HG03159 (cell line): ENCODE data around the gene ZNF644.
"Not testable (repeated sequence)": the region's sequence is repeated elsewhere in the genome, so short reads cannot be mapped to it uniquely, and the experiment has no call there.

Source experiments
- ATAC-seq: cut with Tn5 transposase; IDR thresholded peaks from one replicate; pipeline ENCODE4 v1.9.1; 2021; ENCODE audit warnings: mild to moderate bottlenecking, moderate library complexity; ENCODE audit not compliant: unreplicated experiment

The ZNF644 gene

DNA sequence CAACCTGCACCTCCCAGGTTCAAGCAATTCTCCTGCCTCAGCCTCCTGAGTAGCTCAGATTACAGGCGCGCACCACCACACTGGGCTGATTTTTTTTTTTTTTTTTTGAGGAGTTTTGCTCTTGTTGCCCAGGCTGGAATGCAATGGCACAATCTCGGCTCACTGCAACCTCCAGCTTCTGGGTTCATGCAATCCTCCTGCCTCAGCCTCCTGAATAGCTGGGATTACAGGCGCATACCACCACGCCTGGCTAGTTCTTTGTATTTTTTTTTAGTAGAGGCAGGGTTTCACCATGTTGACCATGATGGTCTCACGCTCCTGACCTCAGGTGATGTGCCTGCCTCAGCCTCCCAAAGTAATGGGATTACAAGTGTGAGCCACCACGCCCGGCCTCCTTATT lies 93.6 kb downstream of the ZNF644 start:
- not testable (repeated sequence) for ATAC-seq

- not testable (repeated sequence) for ATAC-seq
Measured at GRCh38 chr1:90927674-90928073, 94.2 kb downstream of the ZNF644 start.

- no peak for ATAC-seq
Measured at GRCh38 chr1:90926971-90927370, 94.9 kb downstream of the ZNF644 start.

DNA sequence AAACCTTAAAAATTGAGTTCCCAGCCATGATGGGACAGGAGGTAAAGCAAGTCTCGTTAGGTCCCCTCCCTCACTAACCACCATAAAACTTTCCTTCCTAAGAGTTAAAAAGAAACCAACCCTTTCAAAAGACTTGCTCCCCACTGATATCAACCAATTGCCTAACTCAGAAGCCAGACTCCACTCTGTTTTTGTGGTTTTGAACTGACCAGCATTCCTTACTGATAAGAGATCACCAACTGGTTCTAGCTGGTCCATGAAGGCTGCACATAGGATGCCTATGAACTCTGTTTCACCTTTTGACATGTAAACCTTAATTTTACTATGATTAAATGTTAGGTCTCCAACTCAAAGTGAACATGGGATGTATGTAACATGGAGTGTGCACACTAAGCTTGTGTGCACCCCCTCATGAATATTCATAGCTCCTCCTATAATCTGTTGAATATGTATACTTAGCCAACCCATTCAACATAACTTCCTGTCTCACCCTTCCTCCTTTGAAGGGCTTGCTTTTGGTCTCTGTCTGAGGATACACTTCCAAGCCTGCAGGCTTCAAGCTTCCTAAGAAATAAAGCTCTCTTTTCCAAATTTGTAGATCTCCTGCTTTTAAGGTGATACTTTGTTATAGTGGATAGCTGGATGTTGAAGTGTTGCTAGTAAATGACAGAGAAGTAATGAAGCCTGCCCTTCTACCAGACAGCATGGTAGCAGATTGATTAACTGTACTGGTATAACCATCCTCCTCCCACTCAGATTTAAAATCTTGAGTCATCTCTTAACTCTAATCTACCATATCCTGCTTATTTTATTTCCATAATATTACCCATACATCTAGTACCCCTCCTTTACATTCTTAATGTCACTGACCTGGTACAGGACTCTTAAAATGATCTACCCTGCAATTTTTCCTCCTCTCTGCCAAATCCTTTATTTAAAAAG lies 95.6 kb downstream of the ZNF644 start:
- no peak for ATAC-seq

- no peak for ATAC-seq
Measured at GRCh38 chr1:90924982-90925381, 96.9 kb downstream of the ZNF644 start.

GRCh38 chr1:90922996-90923395 lies 98.8 kb downstream of the ZNF644 start:
- no peak for ATAC-seq

GRCh38 chr1:90922202-90922601 lies 99.6 kb downstream of the ZNF644 start:
- no peak for ATAC-seq

DNA sequence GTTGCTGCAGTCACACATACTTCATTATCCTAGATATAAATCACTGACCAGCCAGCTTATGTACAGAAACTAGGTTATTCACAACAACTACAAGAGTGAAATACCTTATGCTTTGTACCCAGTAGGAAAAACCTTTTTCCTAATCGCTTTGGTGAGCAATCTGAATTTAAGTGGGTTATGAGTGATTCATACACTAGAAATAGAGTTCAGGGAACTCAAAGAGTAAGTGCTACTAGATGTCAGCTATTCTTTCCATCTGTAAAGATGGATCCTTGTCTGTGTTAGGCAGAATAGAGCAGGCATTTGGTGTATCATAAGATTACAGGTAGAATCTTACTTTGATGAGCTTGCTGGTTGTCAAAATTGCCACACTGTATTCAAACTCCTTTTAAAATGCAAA lies 101.9 kb downstream of the ZNF644 start:
- no peak for ATAC-seq

DNA sequence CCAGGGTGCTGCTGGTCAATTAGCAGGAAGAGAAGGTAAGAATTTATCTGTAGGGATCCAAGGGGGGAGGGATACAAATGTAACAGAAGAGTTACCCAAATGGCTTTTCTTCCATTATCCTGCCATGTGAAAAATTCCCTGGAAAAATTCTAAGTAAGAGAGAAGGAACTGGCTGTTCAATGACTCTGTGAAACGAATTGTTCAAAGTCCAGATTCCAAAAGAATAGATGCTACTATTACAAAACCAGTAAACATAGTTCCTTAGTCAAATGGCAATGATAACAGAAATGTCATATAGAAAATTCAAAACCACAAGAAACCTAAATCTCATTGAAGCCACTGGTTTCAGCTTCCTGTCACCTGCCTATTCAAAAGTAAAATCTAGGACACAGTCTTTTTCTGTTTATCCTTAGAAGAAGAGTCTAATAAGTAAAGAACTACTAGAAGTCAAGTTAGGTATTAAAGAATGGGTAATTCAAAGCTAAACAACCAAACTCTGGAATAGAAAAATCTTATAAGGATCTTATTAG lies 102.6 kb downstream of the ZNF644 start:
- ATAC-seq, result no peak

GRCh38 chr1:90911353-90911752 lies 110.5 kb downstream of the ZNF644 start:
- no peak for ATAC-seq

- no peak for ATAC-seq
Measured at GRCh38 chr1:90902672-90903071, 119.2 kb downstream of the ZNF644 start.

DNA sequence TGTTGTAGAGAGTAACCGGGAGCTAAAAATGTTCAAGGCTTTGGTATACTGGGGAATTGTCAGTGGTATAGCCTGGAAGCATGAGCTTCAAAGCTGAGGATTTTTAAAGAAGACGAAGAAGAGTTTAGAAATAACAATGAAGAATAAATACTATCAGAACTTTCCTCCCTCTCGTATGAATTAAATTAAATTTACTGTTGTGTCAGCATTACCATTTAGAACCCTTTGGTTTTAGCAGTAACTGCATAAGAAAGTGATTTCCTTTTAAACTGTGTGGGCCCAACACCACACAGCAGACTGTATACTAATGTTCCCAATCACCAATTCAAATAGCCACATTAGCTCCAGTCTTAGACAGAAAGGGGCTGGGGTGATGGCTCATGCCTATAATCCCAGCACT lies 122.6 kb downstream of the ZNF644 start:
- ATAC-seq, result no peak

- not testable (repeated sequence) for ATAC-seq
Measured at GRCh38 chr1:90893679-90894078, 128.2 kb downstream of the ZNF644 start.

- not testable (repeated sequence) for ATAC-seq
Measured at GRCh38 chr1:90892884-90893283, 129.0 kb downstream of the ZNF644 start.

DNA sequence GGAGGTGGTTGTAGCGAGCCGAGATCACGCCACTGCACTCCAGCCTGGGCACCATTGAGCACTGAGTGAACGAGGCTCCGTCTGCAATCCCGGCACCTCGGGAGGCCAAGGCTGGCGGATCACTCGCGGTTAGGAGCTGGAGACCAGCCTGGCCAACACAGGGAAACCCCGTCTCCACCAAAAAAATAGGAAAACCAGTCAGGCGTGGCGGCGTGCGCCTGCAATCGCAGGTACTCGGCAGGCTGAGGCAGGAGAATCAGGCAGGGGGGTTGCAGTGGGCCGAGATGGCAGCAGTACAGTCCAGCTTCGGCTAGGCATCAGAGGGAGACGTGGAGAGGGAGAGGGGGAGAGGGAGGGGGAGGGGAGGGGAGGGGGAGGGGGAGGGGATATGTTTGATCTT lies 129.6 kb downstream of the ZNF644 start:
- ATAC-seq, result not testable (repeated sequence)

GRCh38 chr1:90891756-90892155 lies 130.1 kb downstream of the ZNF644 start:
- not testable (repeated sequence) for ATAC-seq

DNA sequence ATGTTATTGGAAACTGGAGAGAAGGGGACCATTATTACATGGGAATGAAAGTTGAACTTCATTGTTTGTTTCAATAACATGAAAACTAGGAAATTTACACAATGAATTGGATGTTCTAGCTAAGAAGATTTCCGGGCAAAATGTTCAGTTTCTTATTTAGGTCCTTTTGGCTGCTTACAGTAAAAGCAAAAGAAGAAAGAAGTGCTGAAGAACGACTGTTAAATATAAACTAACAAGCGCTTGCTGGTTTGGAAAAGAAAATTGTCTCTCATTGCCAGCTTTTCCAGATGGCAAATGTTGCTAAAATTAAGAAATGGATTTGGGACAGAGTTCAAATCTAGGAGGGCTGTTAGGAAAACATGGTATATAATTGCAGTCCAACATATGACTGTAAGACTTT lies 139.6 kb downstream of the ZNF644 start:
- no peak for ATAC-seq

DNA sequence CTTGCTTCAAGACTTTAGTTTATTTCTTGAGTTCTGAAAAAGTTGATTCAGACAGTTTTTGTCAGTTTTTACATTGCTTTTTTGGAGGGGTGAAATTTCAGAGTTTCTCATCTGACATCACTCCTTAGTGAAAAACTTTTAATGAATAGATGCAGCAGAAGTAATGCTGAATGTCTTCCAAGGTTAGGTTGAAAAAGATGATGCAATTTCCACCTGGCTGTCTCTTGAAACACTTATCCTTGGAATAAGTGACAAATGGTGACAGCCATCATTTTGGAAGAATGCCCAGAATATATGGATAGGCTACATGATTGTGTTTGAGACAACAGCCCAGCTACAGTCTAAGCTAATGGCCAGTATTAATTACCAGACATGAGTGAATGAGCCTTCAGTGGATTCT lies 140.8 kb downstream of the ZNF644 start:
- no peak for ATAC-seq

GRCh38 chr1:90879281-90879680 lies 142.6 kb downstream of the ZNF644 start:
- no peak for ATAC-seq

DNA sequence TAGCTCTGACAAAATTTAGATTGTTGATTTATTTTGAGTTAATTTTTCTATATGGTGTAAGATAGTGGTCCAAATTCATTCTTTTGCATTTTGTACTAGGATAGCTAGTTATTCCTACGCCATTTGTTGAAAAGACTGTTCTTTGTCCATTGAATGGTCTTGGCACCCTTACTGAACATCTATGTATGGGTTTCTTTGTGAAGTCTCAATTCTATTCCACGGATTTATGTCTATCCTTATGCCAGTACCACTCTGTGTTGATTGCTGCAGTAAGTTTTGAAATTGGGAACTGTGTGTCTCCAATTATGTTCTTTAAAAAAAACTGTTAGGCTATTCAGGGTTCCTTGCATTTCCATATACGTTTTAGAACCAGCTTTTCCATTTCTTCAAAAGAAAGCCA lies 145.7 kb downstream of the ZNF644 start:
- ATAC-seq, result no peak
